H1 (cell line): Measurements from ENCODE around the gene TWF2. TPM values are rescaled to one million over a fixed set of nuclear protein-coding genes. Genes with fewer than 3 reads are reported as not detected.

Experiments used
- CTCF ChIA-PET: fragments of 300-600 bp; sonication (Branson Sonifier 250); formaldehyde crosslinking; loops from one replicate; lab custom pipeline; 2021; ENCODE audit not compliant: partially characterized antibody; lab: Charles Lee
- POLR2A ChIA-PET: fragments of 300-600 bp; sonication (Branson Sonifier 250); formaldehyde crosslinking; loops from one replicate; lab custom pipeline; 2021; ENCODE audit warnings: inconsistent platforms; ENCODE audit not compliant: partially characterized antibody; lab: Charles Lee
- DNase-seq, 2 experiments: peaks; one replicate each; pipeline versions ENCODE4 v3.0.0 to v3.0.0-alpha.2; 2010 to 2022; ENCODE audit warnings: low spot score in 2 of 2, low read depth in 1 of 2, mixed read lengths in 1 of 2
- FAIRE-seq: peaks from 2 replicates; lab custom pipeline; 2011; peaks lifted over from hg19 to GRCh38; lab: Jason Lieb, UNC
- H2AFZ ChIP-seq: 2 replicates; pipeline ENCODE4 v1.8.1; 2012; ENCODE audit warnings: low read length, inconsistent platforms
- H2AK5ac ChIP-seq: 2 replicates; pipeline ENCODE4 v1.6.1; 2013; ENCODE audit warnings: low read depth, low read length
- H2BK120ac ChIP-seq: replicated peaks from 2 replicates; pipeline ENCODE3; 2013; ENCODE audit warnings: low read depth, low read length, inconsistent platforms
- H2BK12ac ChIP-seq: 2 replicates; pipeline ENCODE4 v1.6.1; 2013; ENCODE audit warnings: low read depth, low read length
- H2BK15ac ChIP-seq: 2 replicates; pipeline ENCODE4 v1.6.1; 2013; ENCODE audit warnings: low read length
- H2BK20ac ChIP-seq: 2 replicates; pipeline ENCODE4 v1.6.1; 2013; ENCODE audit warnings: low read length
- H2BK5ac ChIP-seq: 2 replicates; pipeline ENCODE4 v1.6.1; 2013; ENCODE audit warnings: low read depth, low read length
- H3K14ac ChIP-seq: 2 replicates; pipeline ENCODE4 v1.6.1; 2013; ENCODE audit warnings: inconsistent platforms; ENCODE audit not compliant: insufficient read length
- H3K18ac ChIP-seq: 2 replicates; pipeline ENCODE4 v1.6.1; 2013; ENCODE audit warnings: low read length; ENCODE audit errors: extremely low read depth
- H3K23ac ChIP-seq: 2 replicates; pipeline ENCODE4 v1.6.1; 2013; ENCODE audit warnings: inconsistent platforms; ENCODE audit not compliant: insufficient read length
- H3K23me2 ChIP-seq: 2 replicates; pipeline ENCODE4 v1.6.1; 2013; ENCODE audit warnings: low read depth, low read length
- H3K27ac ChIP-seq: 2 replicates; pipeline ENCODE4 v1.6.1; 2011; ENCODE audit warnings: low read depth, low read length, inconsistent platforms
- H3K27me3 ChIP-seq, 4 experiments: replicated peaks in 1 of 4; 1 replicate in 1 of 4; 2 replicates in 3 of 4; pipeline versions ENCODE4 v1.6.1 to v1.8.1; 2011 to 2013; ENCODE audit warnings: low read length in 3 of 4, mild to moderate bottlenecking in 3 of 4, inconsistent platforms in 2 of 4, mixed read lengths in 2 of 4, moderate library complexity in 1 of 4; ENCODE audit not compliant: control insufficient read depth in 3 of 4, insufficient read depth in 3 of 4; ENCODE audit errors: extremely low read depth in 1 of 4
- H3K36me3 ChIP-seq, 4 experiments: 2 replicates each; pipeline versions ENCODE4 v1.6.1 to v1.8.1; 2011 to 2013; ENCODE audit warnings: mild to moderate bottlenecking in 4 of 4, low read length in 3 of 4, moderate library complexity in 2 of 4, control low read depth in 1 of 4, inconsistent platforms in 1 of 4; ENCODE audit not compliant: insufficient read depth in 4 of 4, control insufficient read depth in 2 of 4
- H3K4ac ChIP-seq: replicated peaks from 2 replicates; pipeline ENCODE3; 2013; ENCODE audit warnings: low read length, low read depth, mixed read lengths, inconsistent platforms; ENCODE audit not compliant: insufficient read length
- H3K4me1 ChIP-seq, 4 experiments: replicated peaks in 1 of 4; 1 replicate in 1 of 4; 2 replicates in 3 of 4; pipeline versions ENCODE4 v1.6.1 to v1.8.1; 2011 to 2013; ENCODE audit warnings: low read length in 3 of 4, inconsistent platforms in 2 of 4, mixed read lengths in 1 of 4; ENCODE audit not compliant: insufficient read depth in 4 of 4, control insufficient read depth in 3 of 4
- H3K4me2 ChIP-seq, 2 experiments: 2 replicates each; pipeline versions ENCODE4 v1.6.1 to v1.8.1; 2011 to 2013; ENCODE audit warnings: low read depth in 2 of 2, low read length in 2 of 2, control low read depth in 1 of 2, inconsistent platforms in 1 of 2, mild to moderate bottlenecking in 1 of 2; ENCODE audit not compliant: insufficient read depth in 1 of 2
- H3K4me3 ChIP-seq, 4 experiments: fragments of 200-600, 300-600 bp in 1 of 4; sonication (generic), shearing (Covaris generic), sonication (Bioruptor Twin) in 1 of 4; 2 replicates each; pipeline versions ENCODE4 v1.5.1 to v1.8.1; 2011 to 2016; ENCODE audit warnings: low read length in 4 of 4, low read depth in 3 of 4, control low read depth in 2 of 4, inconsistent platforms in 2 of 4, mild to moderate bottlenecking in 2 of 4, mixed read lengths in 1 of 4, moderate library complexity in 1 of 4; ENCODE audit not compliant: insufficient read depth in 2 of 4; ENCODE audit errors: extremely low read depth in 1 of 4
- H3K56ac ChIP-seq: replicated peaks from 2 replicates; pipeline ENCODE3; 2013; ENCODE audit warnings: low read depth, mild to moderate bottlenecking, mixed read lengths, low read length, inconsistent platforms; ENCODE audit not compliant: insufficient read length
- H3K79me1 ChIP-seq: 2 replicates; pipeline ENCODE4 v1.6.1; 2013; ENCODE audit warnings: low read depth, low read length, control low read depth
- H3K79me2 ChIP-seq, 2 experiments: 2 replicates each; pipeline versions ENCODE4 v1.6.1 to v1.8.1; 2012 to 2013; ENCODE audit warnings: low read length in 2 of 2, mild to moderate bottlenecking in 2 of 2, inconsistent platforms in 1 of 2; ENCODE audit not compliant: insufficient read depth in 2 of 2, control insufficient read depth in 1 of 2
- H3K9ac ChIP-seq, 4 experiments: replicated peaks in 1 of 4; 1 replicate in 1 of 4; 2 replicates in 3 of 4; pipeline versions ENCODE4 v1.6.1 to v1.8.1; 2011 to 2013; ENCODE audit warnings: low read depth in 3 of 4, low read length in 3 of 4, control low read depth in 2 of 4, mild to moderate bottlenecking in 2 of 4, moderate library complexity in 2 of 4, inconsistent platforms in 1 of 4; ENCODE audit errors: extremely low read depth in 1 of 4
- H3K9me3 ChIP-seq, 2 experiments: 2 replicates each; pipeline versions ENCODE4 v1.6.1 to v1.8.1; 2012 to 2013; ENCODE audit warnings: mild to moderate bottlenecking in 2 of 2, moderate library complexity in 2 of 2, control low read depth in 1 of 2, inconsistent platforms in 1 of 2, low read depth in 1 of 2, low read length in 1 of 2, mixed read lengths in 1 of 2; ENCODE audit not compliant: insufficient read depth in 2 of 2
- H4K20me1 ChIP-seq, 2 experiments: replicated peaks in 1 of 2; 2 replicates each; pipeline versions ENCODE3 to v1.8.1; 2011 to 2013; ENCODE audit warnings: inconsistent platforms in 2 of 2, low read length in 2 of 2, mild to moderate bottlenecking in 1 of 2; ENCODE audit not compliant: insufficient read depth in 2 of 2, control insufficient read depth in 1 of 2
- H4K5ac ChIP-seq: 2 replicates; pipeline ENCODE4 v1.6.1; 2013; ENCODE audit warnings: low read length, low read depth, mixed read lengths, inconsistent platforms; ENCODE audit not compliant: insufficient read length
- H4K8ac ChIP-seq: 2 replicates; pipeline ENCODE4 v1.8.0; 2013; ENCODE audit warnings: mild to moderate bottlenecking, moderate library complexity, low read length, inconsistent platforms; ENCODE audit not compliant: insufficient read depth; ENCODE audit errors: extremely low read depth
- H4K91ac ChIP-seq: replicated peaks from 2 replicates; pipeline ENCODE3; 2013; ENCODE audit warnings: low read length, mixed read lengths, inconsistent platforms; ENCODE audit not compliant: insufficient read length
- ASH2L ChIP-seq: fragments of 200-600, 300-600 bp; sonication (generic); IDR thresholded peaks from one replicate; pipeline ENCODE4 v1.7.1; 2017; ENCODE audit warnings: low read length
- BACH1 ChIP-seq: IDR thresholded peaks from 2 replicates; pipeline ENCODE4 v1.6.1; 2012; ENCODE audit warnings: low read length, improper control_type of control experiment
- GABPA ChIP-seq: IDR thresholded peaks from 2 replicates; pipeline ENCODE4 v1.6.1; 2011; ENCODE audit warnings: mild to moderate bottlenecking, low read length, moderate library complexity, borderline replicate concordance; ENCODE audit not compliant: insufficient read depth
- JUN ChIP-seq: IDR thresholded peaks from 2 replicates; pipeline ENCODE4 v1.6.1; 2011; ENCODE audit warnings: low read depth, mild to moderate bottlenecking, improper control_type of control experiment, low read length
- NRF1 ChIP-seq: IDR thresholded peaks from 2 replicates; pipeline ENCODE4 v1.6.1; 2011; ENCODE audit warnings: mild to moderate bottlenecking, low read depth, low read length, improper control_type of control experiment
- RNF2 ChIP-seq: fragments of 200-900, 300-1000 bp; sonication (generic); IDR thresholded peaks from 2 replicates; pipeline ENCODE4 v1.7.1; 2016; ENCODE audit warnings: borderline replicate concordance, low read depth, mild to moderate bottlenecking, antibody characterized with exemption, low read length; ENCODE audit not compliant: poor library complexity, severe bottlenecking; ENCODE audit errors: missing control alignments
- SIN3A ChIP-seq, 2 experiments: IDR thresholded peaks in 1 of 2; conservative IDR thresholded peaks in 1 of 2; 2 replicates each; pipeline ENCODE4 v1.6.1; 2011 to 2012; ENCODE audit warnings: low read length in 2 of 2, improper control_type of control experiment in 1 of 2, low read depth in 1 of 2, mild to moderate bottlenecking in 1 of 2
- SUZ12 ChIP-seq: fragments of 200-600 bp; sonication (generic); IDR thresholded peaks from 2 replicates; pipeline ENCODE4 v1.6.1; 2012; ENCODE audit warnings: mild to moderate bottlenecking, inconsistent platforms, low read length, moderate library complexity, mixed read lengths
- WGBS, 2 experiments: shearing (Covaris generic) in 1 of 2; methylation state at CpG; one replicate each; pipeline versions ENCODE4 v1.1.6 to v1.1.7; 2013 to 2015; ENCODE audit warnings: low lambda C conversion rate in 2 of 2, mixed read lengths in 2 of 2, inconsistent platforms in 1 of 2, low coverage in 1 of 2, missing lambda C conversion rate in 1 of 2; ENCODE audit not compliant: insufficient replicate concordance in 2 of 2, insufficient coverage in 1 of 2, insufficient read length in 1 of 2; ENCODE audit errors: extremely low coverage in 1 of 2, missing lambda C conversion rate in 1 of 2; 5-methylcytosine and 5-hydroxymethylcytosine counted together
- polyA plus RNA-seq, 7 experiments: library from polyadenylated mRNA; depleted of rRNA in 3 of 7; stranded (reverse) in 5 of 7; unstranded in 2 of 7; fragments of >200 nt in 5 of 7; fragments of 200-250 nt in 2 of 7; gene quantifications; 1 replicate in 5 of 7; 2 replicates in 1 of 7; 4 replicates in 1 of 7; pipeline versions ENCODE4 v1.2.1 to v1.2.3, GENCODE V29; 2011 to 2013; ENCODE audit warnings: missing spikeins in 2 of 7, mixed read lengths in 2 of 7
- total RNA-seq: library from RNA; stranded (reverse); fragmentation: NEBNext Ultra II Directional; extraction: Animal tissue kit (Norgen Biotek cat#: 25700); gene quantifications from 2 replicates; pipeline ENCODE4 v1.2.1, GENCODE V29; 2021

TWF2 gene
- total and polyA plus RNA-seq, 2 of the 8 experiments (the other 6 are each of a cell fraction or from before 2014, with no cell fraction given), result 65.2 to 90.4 TPM

DNA sequence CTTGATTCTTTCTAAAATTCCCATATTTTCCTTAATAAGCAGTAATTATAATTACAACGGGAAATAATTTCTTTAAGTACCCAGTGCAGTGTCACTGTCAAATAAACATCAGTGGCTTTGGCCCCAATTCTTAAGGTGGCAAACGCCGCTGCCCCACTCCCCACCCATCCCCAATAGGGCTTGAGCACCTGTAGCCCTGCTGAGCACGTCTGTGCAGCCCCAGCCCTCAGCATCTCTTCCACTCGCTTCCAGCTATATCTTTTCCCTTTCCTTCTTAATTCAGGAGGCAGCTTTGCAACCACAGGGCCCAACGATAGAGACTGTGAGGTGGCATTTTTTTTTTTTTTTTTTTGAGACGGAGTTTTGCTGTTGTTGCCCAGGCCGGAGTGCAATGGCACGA is 15.7 kb upstream of the TWF2 start:
- no peak overlapping the region for H2AK5ac ChIP-seq
- H3K4me3 ChIP-seq, result no peak overlapping the region
- no peak for TF ChIP-seq SIN3A (conservative IDR thresholded peaks at IDR 0.05 in 1 of 2, IDR thresholded peaks at IDR 0.05 in 1 of 2; ENCODE audit: low read depth in 1 of 2, low read length in 2 of 2)
- TF ChIP-seq BACH1, result no peak
- TF ChIP-seq ASH2L, result no peak
- TF ChIP-seq SUZ12, result no peak
- no peak for TF ChIP-seq RNF2
- TF ChIP-seq JUN, result no peak
- no peak for TF ChIP-seq NRF1
- no peak for TF ChIP-seq GABPA
- TF ChIP-seq, all 59 proteins: peak for 0
- H4K91ac ChIP-seq, result no peak overlapping the region
- CTCF ChIA-PET, result interaction anchor here (17.7 kb wide), 1 partner anchor 24 kb away, joined by 126 read pairs; no protein-coding TSS in a partner anchor
- H2BK20ac ChIP-seq, result no peak overlapping the region
- no peak overlapping the region for H2AFZ ChIP-seq
- no peaks in the 10 kb centered on the region; a peak in 1 of 4 replicates for H3K79me2 ChIP-seq
- 93% methylated on average over 7 of the region's 9 CpGs; no CpG with 5 or more reads in 1 of the 2 experiments for WGBS, 2 experiments
- no peak overlapping the region for H3K18ac ChIP-seq
- DNase-seq (no peak), FAIRE-seq (no peak)
- H2BK120ac ChIP-seq, result no peak overlapping the region
- peaks cover 29 to 82% (median 52%) of the 10 kb centered on the region in 4 experiments for H3K36me3 ChIP-seq
- H2BK12ac ChIP-seq, result no peak overlapping the region
- no peak overlapping the region for H3K4me2 ChIP-seq
- no peak overlapping the region for H3K23ac ChIP-seq
- H3K79me1 ChIP-seq, result no peaks in the 10 kb centered on the region
- no peak overlapping the region for H3K56ac ChIP-seq
- H3K23me2 ChIP-seq, result no peaks in the 10 kb centered on the region
- H3K27me3 ChIP-seq, result no peaks in the 10 kb centered on the region
- no peak overlapping the region for H3K4ac ChIP-seq
- H3K14ac ChIP-seq, result no peak overlapping the region
- H2BK5ac ChIP-seq, result no peak overlapping the region
- no peak overlapping the region for H3K9ac ChIP-seq
- H2BK15ac ChIP-seq, result no peak overlapping the region
- H4K5ac ChIP-seq, result no peak overlapping the region
- POLR2A ChIA-PET, result interaction anchor here (0.7 to 3.0 kb wide), 3 partner anchors 11 to 39 kb away, joined by 4 to 15 read pairs (median 5); partner anchors contain the start of gene WDR82
- H3K9me3 ChIP-seq, result no peaks in the 10 kb centered on the region
- H4K8ac ChIP-seq, result no peak overlapping the region
- no peak overlapping the region for H3K27ac ChIP-seq
- peaks cover 4 to 15% of the 10 kb centered on the region in 2 experiments for H4K20me1 ChIP-seq
- no peaks in the 10 kb centered on the region for H3K4me1 ChIP-seq
